DND-41 (cell line): Measurements from ENCODE around the gene LTB4R.

Experiments used
- CTCF ChIP-seq: IDR thresholded peaks from 2 replicates; pipeline ENCODE4 v1.5.1; 2012; ENCODE audit warnings: borderline replicate concordance, low read length, moderate library complexity, mild to moderate bottlenecking; ENCODE audit not compliant: poor library complexity, severe bottlenecking; ENCODE audit errors: extremely low read depth
- EZH2 ChIP-seq: IDR thresholded peaks from 3 replicates; pipeline ENCODE4 v1.6.1; 2012; ENCODE audit warnings: borderline replicate concordance, low read depth, mild to moderate bottlenecking, moderate library complexity, low read length, inconsistent platforms; ENCODE audit not compliant: severe bottlenecking

- no peak for TF ChIP-seq CTCF
- TF ChIP-seq EZH2, result no peak
Measured at GRCh38 chr14:24315243-24315806, 4.0 kb downstream of the LTB4R start.
